Karpas-422 (cell line): ENCODE data around the gene PUM1. TPM values are rescaled to one million over a fixed set of nuclear protein-coding genes. Genes with fewer than 3 reads are reported as not detected.
"Not testable (repeated sequence)": the region's sequence is repeated elsewhere in the genome, so short reads cannot be mapped to it uniquely, and the experiment has no call there.

Experiments
- DNase-seq: peaks from one replicate; pipeline ENCODE4 v3.0.0-alpha.2; 2015
- H2AFZ ChIP-seq: fragments of 200-600 bp; sonication (generic); 2 replicates; pipeline ENCODE4 v1.6.1; 2014; ENCODE audit warnings: antibody characterized with exemption, low read length, mixed read lengths
- H3K27ac ChIP-seq: fragments of 200-600 bp; sonication (generic); 2 replicates; pipeline ENCODE4 v1.5.1; 2014; ENCODE audit warnings: mild to moderate bottlenecking, low read length, moderate library complexity
- H3K27me3 ChIP-seq: fragments of 200-600 bp; sonication (generic); 2 replicates; pipeline ENCODE4 v1.6.1; 2014; ENCODE audit warnings: low read length, mixed read lengths
- H3K36me3 ChIP-seq: fragments of 200-600 bp; sonication (generic); 2 replicates; pipeline ENCODE4 v1.6.1; 2014; ENCODE audit warnings: low read length, mixed read lengths; ENCODE audit not compliant: insufficient read depth
- H3K4me1 ChIP-seq: fragments of 200-600 bp; sonication (generic); 2 replicates; pipeline ENCODE4 v1.6.1; 2014; ENCODE audit warnings: mild to moderate bottlenecking, low read length, mixed read lengths
- H3K4me2 ChIP-seq: fragments of 200-600 bp; sonication (generic); 2 replicates; pipeline ENCODE4 v1.6.1; 2014; ENCODE audit warnings: low read length, low read depth, mild to moderate bottlenecking; ENCODE audit not compliant: poor library complexity, severe bottlenecking
- H3K4me3 ChIP-seq: fragments of 200-600 bp; sonication (generic); 2 replicates; pipeline ENCODE4 v1.5.1; 2014; ENCODE audit warnings: mild to moderate bottlenecking, antibody characterized with exemption, low read length, mixed read lengths
- H3K79me2 ChIP-seq: fragments of 200-600 bp; sonication (generic); 2 replicates; pipeline ENCODE4 v1.6.1; 2014; ENCODE audit warnings: mild to moderate bottlenecking, low read length, mixed read lengths
- H3K9ac ChIP-seq: fragments of 200-600 bp; sonication (generic); 2 replicates; pipeline ENCODE4 v1.6.0; 2014; ENCODE audit warnings: low read length
- H3K9me2 ChIP-seq: fragments of 200-600 bp; sonication (generic), shearing (Covaris generic); replicated peaks from 2 replicates; pipeline ENCODE4 v1.6.0; 2014; ENCODE audit warnings: mild to moderate bottlenecking, low read length, moderate library complexity; ENCODE audit not compliant: insufficient read depth
- H3K9me3 ChIP-seq: fragments of 300-700, 200-600 bp; sonication (generic); 2 replicates; pipeline ENCODE4 v1.6.1; 2014; ENCODE audit warnings: low read length, mixed read lengths
- H4K20me1 ChIP-seq: fragments of 200-600 bp; sonication (generic); 2 replicates; pipeline ENCODE4 v1.6.1; 2014; ENCODE audit warnings: mild to moderate bottlenecking, antibody characterized with exemption, low read length, low read depth; ENCODE audit not compliant: insufficient read depth
- total RNA-seq: library from RNA; depleted of rRNA; stranded (reverse); fragments of >200 nt; shearing (Covaris generic); gene quantifications from 2 replicates; pipeline ENCODE4 v1.2.3, GENCODE V29; 2014; ENCODE audit warnings: low replicate concordance

PUM1 gene
- total RNA-seq, 1 experiment from 2014 or later: 96.2 TPM

- Histone ChIP-seq H3K4me2 (no peak overlapping the region), H2AFZ (no peak overlapping the region), H3K9me3 (no peaks in the 10 kb centered on the region), H3K27ac (no peak overlapping the region), H3K79me2 (no peaks in the 10 kb centered on the region), H3K4me3 (no peak overlapping the region), H3K4me1 (no peaks in the 10 kb centered on the region), H3K9me2 (no peaks in the 10 kb centered on the region), H3K9ac (no peak overlapping the region), H4K20me1 (no peaks in the 10 kb centered on the region), H3K36me3 (no peaks in the 10 kb centered on the region), H3K27me3 (no peaks in the 10 kb centered on the region)
- DNase-seq: no peak
These were observed 6.8 kb upstream of the PUM1 start for GRCh38 chr1:31072304-31072746.

GRCh38 chr1:31069392-31069791, 3.9 kb upstream of the PUM1 start:
- peaks cover 4% of the 10 kb centered on the region for H3K4me1 ChIP-seq
- H3K36me3 ChIP-seq: no peaks in the 10 kb centered on the region
- H3K27me3 ChIP-seq: no peaks in the 10 kb centered on the region
- no peak overlapping the region for H3K9ac ChIP-seq
- no peak overlapping the region for H3K4me2 ChIP-seq
- H3K9me3 ChIP-seq: no peaks in the 10 kb centered on the region
- H3K9me2 ChIP-seq: no peaks in the 10 kb centered on the region
- H4K20me1 ChIP-seq: peaks cover under 1% of the 10 kb centered on the region; the same call in 1 of the 2 replicates
- no peak overlapping the region for H3K27ac ChIP-seq
- no peak overlapping the region for H3K4me3 ChIP-seq
- H3K79me2 ChIP-seq: peaks cover 11% of the 10 kb centered on the region
- H2AFZ ChIP-seq: no peak overlapping the region
- no peak for DNase-seq

GRCh38 chr1:31064718-31065309, 703 bp downstream of the PUM1 start:
- H3K4me2 ChIP-seq: peak overlapping the region; percentile 83
- H3K79me2 ChIP-seq: peaks cover 57% of the 10 kb centered on the region
- H4K20me1 ChIP-seq: peaks cover 39% of the 10 kb centered on the region
- peak overlapping the region; percentile 89 for H3K27ac ChIP-seq
- H3K9ac ChIP-seq: peak overlapping the region; percentile 96
- H3K9me2 ChIP-seq: no peaks in the 10 kb centered on the region
- peaks cover 20% of the 10 kb centered on the region for H3K4me1 ChIP-seq
- H3K4me3 ChIP-seq: peak overlapping the region; percentile 93
- H3K9me3 ChIP-seq: no peaks in the 10 kb centered on the region
- H3K36me3 ChIP-seq: peaks cover 14% of the 10 kb centered on the region; the same call in 1 of the 2 replicates
- H3K27me3 ChIP-seq: no peaks in the 10 kb centered on the region
- H2AFZ ChIP-seq: peak overlapping the region; percentile 23; the same call in 1 of the 2 replicates
- DNase-seq: peak; percentile 70

GRCh38 chr1:31064111-31064717, 1.3 kb downstream of the PUM1 start:
- H3K4me2 ChIP-seq: peak overlapping the region; percentile 83
- peaks cover 19% of the 10 kb centered on the region for H3K36me3 ChIP-seq
- H3K27ac ChIP-seq: no peak overlapping the region
- H3K27me3 ChIP-seq: no peaks in the 10 kb centered on the region
- no peak for DNase-seq
- H3K4me1 ChIP-seq: peaks cover 20% of the 10 kb centered on the region
- no peak overlapping the region for H2AFZ ChIP-seq
- peaks cover 45% of the 10 kb centered on the region for H4K20me1 ChIP-seq
- peak overlapping the region; percentile 96 for H3K9ac ChIP-seq
- H3K79me2 ChIP-seq: peaks cover 63% of the 10 kb centered on the region
- H3K9me2 ChIP-seq: no peaks in the 10 kb centered on the region
- H3K9me3 ChIP-seq: no peaks in the 10 kb centered on the region
- H3K4me3 ChIP-seq: peak overlapping the region; percentile 93

GRCh38 chr1:31063631-31064030, 1.9 kb downstream of the PUM1 start:
- peak overlapping the region; percentile 96 for H3K9ac ChIP-seq
- peaks cover 51% of the 10 kb centered on the region for H4K20me1 ChIP-seq
- no peaks in the 10 kb centered on the region for H3K9me3 ChIP-seq
- H3K27ac ChIP-seq: no peak overlapping the region
- DNase-seq: peak; percentile 46
- H3K27me3 ChIP-seq: no peaks in the 10 kb centered on the region
- peaks cover 69% of the 10 kb centered on the region for H3K79me2 ChIP-seq
- peaks cover 24% of the 10 kb centered on the region for H3K36me3 ChIP-seq
- H3K4me1 ChIP-seq: peaks cover 20% of the 10 kb centered on the region
- peak overlapping the region; percentile 93 for H3K4me3 ChIP-seq
- H2AFZ ChIP-seq: no peak overlapping the region
- no peaks in the 10 kb centered on the region for H3K9me2 ChIP-seq
- peak overlapping the region; percentile 83 for H3K4me2 ChIP-seq

- Histone ChIP-seq H3K9me2 (no peaks in the 10 kb centered on the region), H3K4me3 (peak overlapping the region; percentile 93), H3K9me3 (no peaks in the 10 kb centered on the region), H2AFZ (no peak overlapping the region), H3K36me3 (peaks cover 28% of the 10 kb centered on the region), H4K20me1 (peaks cover 57% of the 10 kb centered on the region), H3K27me3 (no peaks in the 10 kb centered on the region), H3K79me2 (peaks cover 76% of the 10 kb centered on the region), H3K4me2 (peak overlapping the region; percentile 83), H3K4me1 (peaks cover 20% of the 10 kb centered on the region), H3K9ac (peak overlapping the region; percentile 96), H3K27ac (no peak overlapping the region)
- peak; percentile 37 for DNase-seq
These were observed 2.6 kb downstream of the PUM1 start for GRCh38 chr1:31062867-31063380.

GRCh38 chr1:31062162-31062866, 3.2 kb downstream of the PUM1 start:
- H4K20me1 ChIP-seq: peaks cover 61% of the 10 kb centered on the region
- peaks cover 20% of the 10 kb centered on the region for H3K4me1 ChIP-seq
- peak overlapping the region; percentile 83 for H3K4me2 ChIP-seq
- H3K79me2 ChIP-seq: peaks cover 82% of the 10 kb centered on the region
- peaks cover 34% of the 10 kb centered on the region for H3K36me3 ChIP-seq
- H2AFZ ChIP-seq, H3K27me3 ChIP-seq, H3K9me3 ChIP-seq, H3K9me2 ChIP-seq, H3K4me3 ChIP-seq, H3K27ac ChIP-seq, H3K9ac ChIP-seq: not testable (repeated sequence)
- DNase-seq: peak; percentile 2

- Histone ChIP-seq H2AFZ (no peak overlapping the region), H3K27me3 (no peaks in the 10 kb centered on the region), H3K4me1 (peaks cover 5% of the 10 kb centered on the region), H3K79me2 (peaks cover 99% of the 10 kb centered on the region), H3K4me2 (no peak overlapping the region), H3K9ac (no peak overlapping the region), H3K4me3 (no peak overlapping the region), H3K36me3 (peaks cover 58% of the 10 kb centered on the region), H3K9me2 (no peaks in the 10 kb centered on the region), H3K9me3 (no peaks in the 10 kb centered on the region), H3K27ac (no peak overlapping the region), H4K20me1 (peaks cover 77% of the 10 kb centered on the region)
- peak; percentile 36 for DNase-seq
These were observed 7.5 kb downstream of the PUM1 start for GRCh38 chr1:31058012-31058411.
